Keratinocyte (primary cell): Measurements from ENCODE around the gene UBE3A. TPM values are rescaled to one million over a fixed set of nuclear protein-coding genes. Genes with fewer than 3 reads are reported as not detected.

Source experiments
- DNase-seq: peaks from one replicate; pipeline ENCODE4 v3.0.0-alpha.2; 2011; ENCODE audit warnings: low read depth, missing footprints, low spot score
- FAIRE-seq: peaks from 2 replicates; lab custom pipeline; 2011; peaks lifted over from hg19 to GRCh38; lab: Jason Lieb, UNC
- H2AFZ ChIP-seq: 2 replicates; pipeline ENCODE4 v1.6.0; 2012; ENCODE audit warnings: low read length, control low read depth, inconsistent platforms; ENCODE audit not compliant: control insufficient read depth
- H3K27ac ChIP-seq: 2 replicates; pipeline ENCODE4 v1.5.1; 2011; ENCODE audit warnings: low read length; ENCODE audit not compliant: control insufficient read depth, insufficient read depth
- H3K27me3 ChIP-seq: 3 replicates; pipeline ENCODE4 v1.6.0; 2011; ENCODE audit warnings: low read length; ENCODE audit not compliant: control insufficient read depth, insufficient read depth; ENCODE audit errors: extremely low read depth
- H3K36me3 ChIP-seq, 2 experiments: 2 replicates in 1 of 2; 3 replicates in 1 of 2; pipeline ENCODE4 v1.5.1; 2011; ENCODE audit warnings: low read length in 2 of 2, mild to moderate bottlenecking in 1 of 2; ENCODE audit not compliant: control insufficient read depth in 2 of 2, insufficient read depth in 2 of 2; ENCODE audit errors: extremely low read depth in 1 of 2
- H3K4me1 ChIP-seq: 3 replicates; pipeline ENCODE4 v1.5.1; 2011; ENCODE audit warnings: low read length; ENCODE audit not compliant: control insufficient read depth, insufficient read depth; ENCODE audit errors: extremely low read depth
- H3K4me2 ChIP-seq: 3 replicates; pipeline ENCODE4 v1.6.0; 2011; ENCODE audit warnings: low read depth, low read length; ENCODE audit not compliant: control insufficient read depth, insufficient read depth; ENCODE audit errors: extremely low read depth
- H3K4me3 ChIP-seq, 3 experiments: fragments of 200-600 bp in 1 of 3; sonication (generic) in 1 of 3; 2 replicates in 2 of 3; 3 replicates in 1 of 3; pipeline ENCODE4 v1.5.1; 2011 to 2016; ENCODE audit warnings: low read length in 3 of 3, mild to moderate bottlenecking in 3 of 3, control low read depth in 2 of 3, inconsistent platforms in 1 of 3, low read depth in 1 of 3, mixed read lengths in 1 of 3, mixed run types in 1 of 3, moderate library complexity in 1 of 3; ENCODE audit not compliant: control insufficient read depth in 2 of 3, insufficient read depth in 2 of 3; ENCODE audit errors: extremely low read depth in 1 of 3
- H3K79me2 ChIP-seq: 2 replicates; pipeline ENCODE4 v1.6.0; 2012; ENCODE audit warnings: low read length; ENCODE audit not compliant: control insufficient read depth, insufficient read depth
- H3K9ac ChIP-seq: 3 replicates; pipeline ENCODE4 v1.6.0; 2011; ENCODE audit warnings: low read length; ENCODE audit not compliant: control insufficient read depth, insufficient read depth; ENCODE audit errors: extremely low read depth
- H3K9me1 ChIP-seq: 3 replicates; pipeline ENCODE4 v1.6.0; 2011; ENCODE audit warnings: low read length; ENCODE audit not compliant: control insufficient read depth, insufficient read depth; ENCODE audit errors: extremely low read depth
- H3K9me3 ChIP-seq: 2 replicates; pipeline ENCODE4 v1.5.1; 2012; ENCODE audit warnings: low read depth, low read length; ENCODE audit not compliant: control insufficient read depth
- H4K20me1 ChIP-seq: 3 replicates; pipeline ENCODE4 v1.6.0; 2011; ENCODE audit warnings: low read length; ENCODE audit not compliant: control insufficient read depth, insufficient read depth; ENCODE audit errors: extremely low read depth
- EZH2 ChIP-seq: IDR thresholded peaks from one replicate; pipeline ENCODE4 v1.6.1; 2012; ENCODE audit warnings: inconsistent platforms, mild to moderate bottlenecking, low read length, moderate library complexity
- dilution Hi-C: fragments of 300-500 bp; cut with MboI; formaldehyde crosslinking; loops from one replicate; pipeline ENCODE4 v1.7.0; 2020; ENCODE audit warnings: low sequenced_read_pairs; ENCODE audit not compliant: extremely low pct_ligation_motif_present
- polyA plus RNA-seq, 5 experiments: library from polyadenylated mRNA; depleted of rRNA in 3 of 5; stranded (reverse) in 3 of 5; stranded (forward) in 1 of 5; unstranded in 1 of 5; fragments of >200 nt; gene quantifications; 1 replicate in 1 of 5; 2 replicates in 3 of 5; 3 replicates in 1 of 5; pipeline versions ENCODE4 v1.2.1 to v1.2.3, GENCODE V29; 2011 to 2012; ENCODE audit warnings: missing spikeins in 2 of 5, low read depth in 1 of 5, low replicate concordance in 1 of 5
- TF ChIP-seq, protein P1 (sequence below), 3 experiments: IDR thresholded peaks in 1 of 3; conservative IDR thresholded peaks in 1 of 3; optimal IDR thresholded peaks in 1 of 3; 2 replicates in 2 of 3; 3 replicates in 1 of 3; pipeline versions ENCODE3 to v1.5.1; 2011; ENCODE audit warnings: low read length in 3 of 3, mild to moderate bottlenecking in 3 of 3, moderate library complexity in 2 of 3, control low read depth in 1 of 3, inconsistent platforms in 1 of 3; ENCODE audit not compliant: insufficient read depth in 2 of 3; ENCODE audit errors: extremely low read depth in 1 of 3

Gene UBE3A
- polyA plus RNA-seq, 1 donor (not counting 4 experiments of a cell fraction or from before 2014, with no cell fraction given): 45.0 TPM

DNA sequence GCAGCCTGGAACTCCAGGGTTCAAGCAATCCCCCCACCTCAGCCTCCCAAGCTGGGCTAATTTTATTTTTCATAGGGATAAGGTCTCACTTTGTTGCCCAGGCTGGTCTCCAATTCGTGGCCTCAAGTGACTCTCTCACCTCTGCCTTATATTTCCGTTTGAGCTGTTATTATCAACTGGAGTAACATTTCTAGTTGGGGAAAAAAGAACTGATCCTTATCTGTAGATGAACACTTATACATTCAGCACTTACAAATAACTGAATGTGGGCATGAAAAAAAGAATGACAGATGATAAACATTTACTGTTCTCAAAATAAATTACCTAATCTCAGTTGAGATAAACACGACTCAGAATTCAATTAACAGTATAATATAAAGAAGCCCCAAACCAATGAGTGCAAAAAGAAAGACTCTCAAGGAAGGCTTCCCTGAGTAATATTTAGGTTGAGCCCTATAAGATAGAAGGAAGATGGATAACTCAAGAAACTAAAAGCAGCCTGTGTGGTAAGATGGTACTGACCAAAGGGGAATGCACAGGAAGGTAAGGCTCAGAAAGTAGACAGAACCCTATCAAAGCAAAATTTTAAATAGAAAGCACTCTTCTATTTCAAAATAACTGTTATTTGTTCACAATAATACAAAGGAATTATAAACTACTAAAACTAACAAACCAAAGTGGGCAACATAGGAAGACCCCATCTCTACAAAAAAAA is 11.8 kb downstream of the UBE3A start:
- DNase-seq (no peak), FAIRE-seq (no peak)
- Histone ChIP-seq H4K20me1 (no peaks in the 10 kb centered on the region), H3K4me1 (no peaks in the 10 kb centered on the region), H3K9me1 (no peaks in the 10 kb centered on the region), H3K27me3 (no peaks in the 10 kb centered on the region), H3K9me3 (no peaks in the 10 kb centered on the region), H3K27ac (no peak overlapping the region), H3K4me3 (no peak overlapping the region), H3K9ac (no peak overlapping the region), H3K79me2 (peaks cover 96% of the 10 kb centered on the region), H3K4me2 (no peak overlapping the region), H3K36me3 (no peaks in the 10 kb centered on the region), H2AFZ (no peak overlapping the region)
- dilution Hi-C loops: no loop called here
- no peak for TF ChIP-seq EZH2
- TF ChIP-seq, protein P1, sequence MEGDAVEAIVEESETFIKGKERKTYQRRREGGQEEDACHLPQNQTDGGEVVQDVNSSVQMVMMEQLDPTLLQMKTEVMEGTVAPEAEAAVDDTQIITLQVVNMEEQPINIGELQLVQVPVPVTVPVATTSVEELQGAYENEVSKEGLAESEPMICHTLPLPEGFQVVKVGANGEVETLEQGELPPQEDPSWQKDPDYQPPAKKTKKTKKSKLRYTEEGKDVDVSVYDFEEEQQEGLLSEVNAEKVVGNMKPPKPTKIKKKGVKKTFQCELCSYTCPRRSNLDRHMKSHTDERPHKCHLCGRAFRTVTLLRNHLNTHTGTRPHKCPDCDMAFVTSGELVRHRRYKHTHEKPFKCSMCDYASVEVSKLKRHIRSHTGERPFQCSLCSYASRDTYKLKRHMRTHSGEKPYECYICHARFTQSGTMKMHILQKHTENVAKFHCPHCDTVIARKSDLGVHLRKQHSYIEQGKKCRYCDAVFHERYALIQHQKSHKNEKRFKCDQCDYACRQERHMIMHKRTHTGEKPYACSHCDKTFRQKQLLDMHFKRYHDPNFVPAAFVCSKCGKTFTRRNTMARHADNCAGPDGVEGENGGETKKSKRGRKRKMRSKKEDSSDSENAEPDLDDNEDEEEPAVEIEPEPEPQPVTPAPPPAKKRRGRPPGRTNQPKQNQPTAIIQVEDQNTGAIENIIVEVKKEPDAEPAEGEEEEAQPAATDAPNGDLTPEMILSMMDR (optimal IDR thresholded peaks at IDR 0.05 in 1 of 3, IDR thresholded peaks at IDR 0.05 in 1 of 3, conservative IDR thresholded peaks at IDR 0.05 in 1 of 3; ENCODE audit: extremely low read depth in 1 of 3, insufficient read depth in 2 of 3, low read length in 3 of 3): no peak

DNA sequence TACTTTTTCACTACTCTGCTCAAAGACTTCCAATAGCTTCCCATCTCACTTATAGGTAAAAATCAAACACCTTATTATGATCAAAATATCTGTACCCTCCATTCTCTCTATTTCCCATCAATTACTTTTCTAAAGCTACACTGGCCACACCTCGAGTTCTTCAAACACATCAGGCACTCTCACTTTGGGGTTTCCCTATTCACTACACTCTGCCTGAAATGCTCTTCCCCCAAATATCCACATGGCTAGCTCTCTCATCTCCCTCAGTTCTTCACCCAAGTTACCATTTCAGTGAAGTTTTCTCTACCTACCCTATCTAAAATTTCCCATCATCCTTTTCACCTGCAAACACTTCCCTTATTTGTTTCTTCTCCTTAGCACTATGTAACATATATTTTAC is 14.8 kb downstream of the UBE3A start:
- TF ChIP-seq, protein P1 (optimal IDR thresholded peaks at IDR 0.05 in 1 of 3, IDR thresholded peaks at IDR 0.05 in 1 of 3, conservative IDR thresholded peaks at IDR 0.05 in 1 of 3; ENCODE audit: extremely low read depth in 1 of 3, insufficient read depth in 2 of 3, low read length in 3 of 3): no peak
- no peak for TF ChIP-seq EZH2
- no peaks in the 10 kb centered on the region for H4K20me1 ChIP-seq
- peaks cover 0 to 1% of the 10 kb centered on the region in 2 experiments for H3K36me3 ChIP-seq
- no peak overlapping the region for H2AFZ ChIP-seq
- no peak overlapping the region for H3K4me3 ChIP-seq
- dilution Hi-C loops: no loop called here
- no peak overlapping the region for H3K27ac ChIP-seq
- no peak overlapping the region for H3K4me2 ChIP-seq
- no peak for DNase-seq
- peaks cover 99% of the 10 kb centered on the region for H3K79me2 ChIP-seq
- no peak for FAIRE-seq
- H3K9ac ChIP-seq: no peak overlapping the region
- no peaks in the 10 kb centered on the region for H3K9me3 ChIP-seq
- no peaks in the 10 kb centered on the region for H3K4me1 ChIP-seq
- H3K9me1 ChIP-seq: no peaks in the 10 kb centered on the region
- H3K27me3 ChIP-seq: no peaks in the 10 kb centered on the region
